Tibial nerve (tissue), 4 donors: ENCODE data around the gene FAM20A. TPM values are rescaled to one million over a fixed set of nuclear protein-coding genes. Genes with fewer than 3 reads are reported as not detected.

Experiments
- DNase-seq, 2 donors: peaks; one replicate each; pipeline ENCODE4 v3.0.0-alpha.2; 2019; ENCODE audit warnings: low spot score in 2 of 2
- H3K27ac ChIP-seq, 4 donors: fragments of 200-600 bp; sonication (generic) in 3 of 4; one replicate each; pipeline ENCODE4 v1.5.1; 2017 to 2019; ENCODE audit warnings: mild to moderate bottlenecking in 1 of 4
- H3K27me3 ChIP-seq, 2 donors: fragments of 200-600 bp; sonication (generic) in 1 of 2; one replicate each; pipeline versions ENCODE4 v1.5.1 to v1.6.0; 2017 to 2019
- H3K36me3 ChIP-seq, 3 donors: fragments of 200-600 bp; sonication (generic); one replicate each; pipeline ENCODE4 v1.5.1; 2018 to 2019
- H3K4me1 ChIP-seq, 4 donors: fragments of 200-600 bp; sonication (generic) in 3 of 4; one replicate each; pipeline ENCODE4 v1.5.1; 2017 to 2019
- H3K4me3 ChIP-seq, 4 donors: fragments of 200-600 bp; sonication (generic) in 3 of 4; one replicate each; pipeline ENCODE4 v1.5.1; 2017 to 2019; ENCODE audit warnings: mild to moderate bottlenecking in 1 of 4, moderate library complexity in 1 of 4
- H3K9me3 ChIP-seq, 4 donors: fragments of 200-600 bp; sonication (generic) in 3 of 4; one replicate each; pipeline ENCODE4 v1.5.1; 2017 to 2019
- CTCF ChIP-seq, 5 experiments: fragments of 200-600 bp in 3 of 5; fragments of 450-650 bp in 2 of 5; sonication (generic) in 3 of 5; IDR thresholded peaks; one replicate each; pipeline ENCODE4 v1.5.1; 2016 to 2019; ENCODE audit warnings: antibody characterized with exemption in 5 of 5, mild to moderate bottlenecking in 3 of 5, moderate library complexity in 2 of 5
- EP300 ChIP-seq, 2 donors: sonication (generic); formaldehyde crosslinking; IDR thresholded peaks; one replicate each; pipeline ENCODE4 v1.6.1; 2017; ENCODE audit warnings: antibody characterized with exemption in 2 of 2, mild to moderate bottlenecking in 1 of 2
- POLR2A ChIP-seq, 2 donors: fragments of 450-650 bp; IDR thresholded peaks; one replicate each; pipeline ENCODE4 v1.6.1; 2017; ENCODE audit warnings: antibody characterized with exemption in 2 of 2, mild to moderate bottlenecking in 2 of 2, moderate library complexity in 2 of 2
- WGBS, 2 donors: methylation state at CpG; one replicate each; pipeline ENCODE4 v1.1.5; 2018; 5-methylcytosine and 5-hydroxymethylcytosine counted together
- total RNA-seq, 4 donors: library from RNA; depleted of rRNA; stranded (reverse); fragments of >200 nt; gene quantifications; one replicate each; pipeline ENCODE4 v1.1.0, GENCODE V29; 2016

FAM20A gene
- total RNA-seq, 4 donors from 2014 or later, result 9.4 to 104 (median 25.7) TPM

- no peaks in the 10 kb centered on the region for H3K9me3 ChIP-seq
- H3K4me1 ChIP-seq, result peaks cover 0 to 45% (median 4%) of the 10 kb centered on the region in 4 donors
- H3K4me3 ChIP-seq, result no peak overlapping the region
- H3K27me3 ChIP-seq, result no peaks in the 10 kb centered on the region
- peak overlapping the region in 2 of 4 donors; percentile 34 to 59 for H3K27ac ChIP-seq
- no peak for DNase-seq
- TF ChIP-seq CTCF (IDR thresholded peaks at IDR 0.05) (no peak), EP300 (IDR thresholded peaks at IDR 0.05) (no peak), POLR2A (IDR thresholded peaks at IDR 0.05) (no peak)
- 38 to 48% methylated on average over 3 of the region's 3 CpGs for WGBS, 2 donors
- H3K36me3 ChIP-seq, result peaks cover 0 to 77% (median 0%) of the 10 kb centered on the region in 3 donors
Measured at GRCh38 chr17:68535922-68536321, 65.2 kb downstream of the FAM20A start.

GRCh38 chr17:68534695-68535088 lies 66.5 kb downstream of the FAM20A start:
- TF ChIP-seq EP300 (IDR thresholded peaks at IDR 0.05) (no peak), POLR2A (IDR thresholded peaks at IDR 0.05) (no peak), CTCF (IDR thresholded peaks at IDR 0.05) (no peak)
- no peaks in the 10 kb centered on the region for H3K27me3 ChIP-seq
- no peaks in the 10 kb centered on the region for H3K9me3 ChIP-seq
- no peak overlapping the region for H3K4me3 ChIP-seq
- no peak for DNase-seq
- peaks cover 0 to 77% (median 0%) of the 10 kb centered on the region in 3 donors for H3K36me3 ChIP-seq
- 77 to 80% methylated on average over 6 of the region's 6 CpGs for WGBS, 2 donors
- H3K4me1 ChIP-seq, result peaks cover 0 to 35% (median 4%) of the 10 kb centered on the region in 4 donors
- no peak overlapping the region for H3K27ac ChIP-seq

GRCh38 chr17:68533887-68534694 lies 67.1 kb downstream of the FAM20A start:
- Histone ChIP-seq H3K27me3 (no peaks in the 10 kb centered on the region), H3K36me3 (peaks cover 0 to 77% (median 5%) of the 10 kb centered on the region in 3 donors), H3K4me1 (peaks cover 0 to 33% (median 4%) of the 10 kb centered on the region in 4 donors), H3K4me3 (no peak overlapping the region), H3K27ac (peak overlapping the region in 2 of 4 donors; percentile 40 to 64), H3K9me3 (no peaks in the 10 kb centered on the region)
- 59 to 66% methylated on average over 6 of the region's 6 CpGs for WGBS, 2 donors
- no peak for DNase-seq
- TF ChIP-seq CTCF (IDR thresholded peaks at IDR 0.05) (peak; percentile 25 to 67 (median 43)), EP300 (IDR thresholded peaks at IDR 0.05) (no peak)

- TF ChIP-seq EP300 (IDR thresholded peaks at IDR 0.05) (no peak), CTCF (IDR thresholded peaks at IDR 0.05) (no peak), POLR2A (IDR thresholded peaks at IDR 0.05) (no peak)
- H3K27ac ChIP-seq, result no peak overlapping the region
- H3K4me3 ChIP-seq, result no peak overlapping the region
- H3K9me3 ChIP-seq, result no peaks in the 10 kb centered on the region
- no peaks in the 10 kb centered on the region for H3K27me3 ChIP-seq
- no peak for DNase-seq
- peaks cover 0 to 35% (median 4%) of the 10 kb centered on the region in 4 donors for H3K4me1 ChIP-seq
- peaks cover 0 to 77% (median 12%) of the 10 kb centered on the region in 3 donors for H3K36me3 ChIP-seq
- 75 to 78% methylated on average over 3 of the region's 3 CpGs for WGBS, 2 donors
Measured at GRCh38 chr17:68532826-68533225, 68.3 kb downstream of the FAM20A start.

GRCh38 chr17:68531252-68531651 lies 69.9 kb downstream of the FAM20A start:
- Histone ChIP-seq H3K4me1 (peaks cover 0 to 42% (median 3%) of the 10 kb centered on the region in 4 donors), H3K27ac (no peak overlapping the region), H3K9me3 (no peaks in the 10 kb centered on the region), H3K4me3 (no peak overlapping the region), H3K27me3 (no peaks in the 10 kb centered on the region), H3K36me3 (peaks cover 0 to 77% (median 12%) of the 10 kb centered on the region in 3 donors)
- no peak for DNase-seq
- 80 to 82% methylated on average over 4 of the region's 4 CpGs for WGBS, 2 donors
- TF ChIP-seq EP300 (IDR thresholded peaks at IDR 0.05) (no peak), CTCF (IDR thresholded peaks at IDR 0.05) (no peak), POLR2A (IDR thresholded peaks at IDR 0.05) (no peak)
